NCI-H526 treated with DMSO at 0.1 percent for 48 hours (cell line): ENCODE results near the gene PLXNA2.

Experiments
- DNase-seq: peaks from one replicate; lab custom pipeline; 2025; lab: John Stamatoyannopoulos, UW

Gene PLXNA2

DNA sequence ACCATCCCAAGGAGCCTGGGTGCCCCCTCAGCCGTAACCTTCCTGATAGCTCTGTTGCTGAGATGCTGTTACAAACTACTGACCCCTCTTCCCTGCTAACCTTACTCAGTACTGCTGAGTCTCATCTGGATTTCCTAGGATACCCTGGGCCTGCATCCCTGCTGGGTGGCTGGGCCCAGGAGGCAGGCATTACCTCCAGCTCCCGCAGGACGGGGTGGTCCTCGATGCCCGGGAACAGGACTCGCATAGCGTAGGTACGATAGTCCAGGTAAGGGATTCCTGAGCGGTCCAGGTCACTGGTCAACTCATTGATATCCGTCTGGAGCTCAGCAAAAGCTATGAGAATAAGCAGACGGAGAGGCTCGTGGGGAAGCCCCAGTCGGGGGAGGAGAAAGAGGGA lies 201.3 kb downstream of the PLXNA2 start:
- no peak for DNase-seq

DNA sequence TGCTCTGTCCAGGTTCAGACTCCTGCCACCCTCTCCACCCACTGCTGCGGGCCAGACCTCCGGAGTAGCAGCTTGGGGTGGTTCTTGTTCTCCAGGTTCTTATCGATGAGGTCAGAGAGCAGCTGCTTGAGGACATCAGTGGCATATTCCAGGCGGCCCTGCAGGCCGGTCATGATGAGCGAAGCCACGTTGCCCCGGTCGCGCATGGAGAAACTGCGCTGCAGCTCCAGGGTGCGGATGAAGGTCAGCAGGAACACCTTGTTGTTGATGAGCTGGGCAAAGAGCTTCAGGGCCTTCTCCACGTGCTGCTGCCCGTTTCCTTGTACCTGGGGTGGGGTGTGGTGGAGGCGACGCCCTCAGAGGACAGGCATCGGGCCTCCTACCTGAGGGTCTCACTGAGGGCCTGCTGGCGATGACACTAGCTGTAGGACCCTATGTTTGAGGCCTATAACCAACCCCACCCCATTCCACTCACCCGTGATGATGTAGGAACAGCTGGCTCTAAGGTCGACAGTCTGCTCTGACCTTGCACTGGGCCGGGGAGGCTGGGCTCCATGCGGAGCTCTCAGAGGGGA lies 202.1 kb downstream of the PLXNA2 start:
- no peak for DNase-seq

DNA sequence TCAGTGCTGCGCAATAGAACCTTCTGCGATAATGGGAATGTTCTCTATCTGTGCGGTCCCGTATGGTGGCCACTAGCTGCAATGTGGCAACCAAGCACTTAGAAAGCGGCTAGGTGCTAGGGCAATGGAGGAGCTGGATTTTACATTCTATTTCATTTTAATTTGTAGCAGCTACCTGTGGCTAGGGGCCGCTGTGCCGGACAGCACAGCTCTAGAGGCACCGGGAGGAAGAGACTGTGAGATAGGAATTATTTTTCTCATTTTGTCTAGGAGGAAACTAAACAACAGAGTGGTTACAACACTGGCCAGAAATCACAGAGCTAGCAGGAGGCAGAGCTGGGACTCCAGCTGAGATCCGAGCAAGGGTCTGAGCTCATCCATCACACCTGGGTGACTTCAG lies 202.7 kb downstream of the PLXNA2 start:
- no peak for DNase-seq

DNA sequence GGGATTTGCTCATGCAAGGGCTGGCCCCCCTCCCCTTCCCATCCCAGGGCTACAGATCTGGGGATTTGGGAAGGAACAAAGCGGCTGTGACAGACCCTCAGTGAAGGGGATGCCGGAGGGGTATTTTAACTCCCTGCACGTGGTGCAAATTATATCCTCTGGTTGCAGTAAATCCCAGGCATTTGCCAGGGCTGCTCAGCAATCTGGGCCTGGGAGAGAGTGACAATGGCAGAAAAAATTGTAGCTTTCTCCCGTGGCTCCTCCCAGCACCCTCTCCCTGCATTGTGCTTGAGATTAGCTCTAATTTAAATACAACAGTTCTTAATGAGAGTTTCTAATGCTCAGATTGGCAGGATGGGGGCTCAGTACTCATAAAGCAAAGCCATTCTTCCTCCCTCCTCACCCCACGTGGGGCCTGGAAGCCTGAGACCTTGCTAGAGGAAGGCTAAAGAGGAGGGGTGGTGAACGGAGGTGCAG lies 203.3 kb downstream of the PLXNA2 start:
- no peak for DNase-seq

DNA sequence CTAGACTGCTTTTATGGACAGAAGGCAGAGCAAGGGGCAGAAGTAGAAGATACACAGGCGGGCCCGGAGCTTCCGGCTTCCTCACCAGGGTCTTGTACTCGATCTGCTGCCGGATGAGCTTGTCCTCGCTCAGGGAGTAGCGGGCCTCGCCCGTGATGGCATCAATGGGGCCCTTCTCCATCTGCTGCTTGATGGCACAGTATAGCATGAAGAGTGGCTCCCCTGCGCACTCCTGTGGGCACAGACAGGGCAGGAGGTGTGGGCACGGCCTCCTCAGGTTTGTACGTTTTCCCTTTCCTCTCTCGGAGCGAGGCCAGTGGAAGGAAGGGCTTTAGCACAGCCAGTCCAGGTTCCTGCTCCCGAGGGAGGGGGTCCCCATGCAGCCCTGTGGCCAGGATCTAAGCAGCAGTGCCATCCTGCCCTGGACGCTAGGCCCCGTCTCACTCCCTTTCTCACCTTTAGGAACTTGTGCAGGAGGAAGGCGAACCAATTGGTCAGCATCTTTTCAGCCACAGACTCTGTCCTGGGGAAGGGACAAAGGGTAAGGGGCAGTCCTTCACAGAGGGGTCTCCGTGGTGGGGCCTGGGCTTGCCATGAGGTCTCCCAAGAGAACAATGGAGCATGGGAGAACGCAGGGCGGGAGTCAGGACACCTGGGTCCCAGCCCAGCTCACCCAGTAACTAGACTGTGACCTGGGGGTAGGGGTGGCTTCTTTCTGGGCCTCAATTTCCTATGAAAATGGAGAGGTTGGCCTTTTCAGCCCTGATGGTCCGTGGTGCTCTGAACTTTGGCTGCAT lies 204.4 kb downstream of the PLXNA2 start:
- no peak for DNase-seq

DNA sequence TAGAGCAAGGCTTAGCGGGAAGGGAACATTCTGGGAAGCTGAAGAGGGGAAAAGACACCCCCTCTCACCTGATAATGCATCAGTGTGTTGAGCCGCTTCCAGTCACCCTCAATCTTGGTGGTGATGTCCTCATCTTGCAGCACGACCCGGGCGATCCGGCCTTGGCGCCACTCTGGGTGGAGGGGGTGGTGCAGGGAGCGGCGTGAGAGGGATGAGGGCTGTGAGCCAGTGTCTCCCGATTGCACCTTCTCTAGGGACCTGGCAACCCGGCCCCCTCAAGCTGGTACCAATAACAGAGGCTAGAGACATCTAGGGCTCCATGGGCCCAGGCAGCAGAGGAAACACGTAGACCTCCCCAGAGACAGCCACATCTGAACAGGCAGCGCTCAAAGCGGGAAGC lies 205.9 kb downstream of the PLXNA2 start:
- no peak for DNase-seq

DNA sequence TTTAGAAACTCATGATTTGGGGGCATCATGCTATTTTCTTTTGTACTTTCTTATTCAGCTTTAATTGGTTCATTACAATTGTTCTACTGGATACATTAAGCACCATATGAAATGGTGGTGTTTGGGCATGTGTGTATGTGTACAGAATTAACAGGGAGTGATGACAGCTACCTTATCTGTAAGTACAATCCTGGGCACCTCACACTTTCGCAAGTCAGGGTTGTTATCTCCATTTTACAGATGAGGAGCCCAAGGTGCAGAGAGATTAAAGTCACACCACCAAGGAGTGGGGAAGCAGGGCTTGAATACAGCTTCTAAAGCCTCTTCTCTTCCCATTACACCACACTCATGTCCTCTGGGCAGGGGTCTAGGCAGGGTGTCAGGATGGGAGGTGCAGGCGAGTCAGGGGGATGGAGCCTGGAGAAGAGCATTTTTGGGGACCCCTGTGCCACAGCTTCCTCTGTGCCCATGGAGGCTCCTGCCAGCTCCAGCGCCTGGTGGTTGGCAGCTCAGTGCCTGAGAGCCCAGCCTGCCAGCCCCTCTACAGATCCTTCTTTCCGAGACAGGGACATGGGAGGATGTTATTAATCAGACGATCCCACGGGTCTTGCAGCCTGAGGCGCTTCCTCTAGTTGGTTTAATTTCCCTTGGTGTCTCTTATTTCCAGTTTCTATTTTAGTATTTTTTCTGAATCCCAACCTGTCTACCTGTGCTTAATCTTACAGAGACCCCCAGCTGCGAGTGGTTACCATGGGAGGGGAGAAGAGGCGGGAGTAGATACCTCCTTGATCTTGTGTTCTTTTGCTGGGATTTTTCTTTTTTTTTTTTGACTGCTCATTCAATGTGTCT lies 207.0 kb downstream of the PLXNA2 start:
- DNase-seq, result no peak

DNA sequence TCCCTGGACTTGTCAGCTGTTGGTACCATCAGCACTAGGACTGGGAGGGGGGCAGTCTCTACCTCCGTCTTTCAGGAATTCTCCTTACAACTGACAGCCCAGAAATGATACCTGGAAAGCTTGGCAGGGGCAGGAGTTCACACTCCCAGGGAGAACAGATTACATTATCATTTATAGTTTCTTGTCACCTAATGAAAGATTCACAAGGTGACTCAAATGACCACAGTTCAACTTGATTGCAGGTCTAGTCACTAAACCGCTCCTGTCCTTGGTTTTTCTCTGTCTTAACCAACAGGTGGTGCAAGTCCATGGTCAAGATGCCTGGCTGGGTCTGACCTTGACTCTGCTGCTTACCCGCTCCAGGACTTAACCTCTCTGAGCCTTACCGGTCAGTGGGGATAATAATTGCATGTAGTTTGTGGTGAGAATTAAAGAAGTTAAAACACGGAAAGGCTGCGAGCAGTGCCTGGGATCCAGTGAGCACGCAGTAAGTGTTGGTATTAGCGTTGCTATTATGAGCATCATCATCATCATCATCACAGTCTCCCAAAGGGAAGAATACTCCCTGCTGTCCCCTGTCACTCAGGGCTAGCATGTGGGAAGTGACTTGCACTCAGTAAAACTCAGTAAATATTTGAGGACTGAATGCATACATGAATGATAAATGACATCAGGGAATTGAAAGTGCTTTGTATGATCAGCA lies 207.9 kb downstream of the PLXNA2 start:
- no peak for DNase-seq

DNA sequence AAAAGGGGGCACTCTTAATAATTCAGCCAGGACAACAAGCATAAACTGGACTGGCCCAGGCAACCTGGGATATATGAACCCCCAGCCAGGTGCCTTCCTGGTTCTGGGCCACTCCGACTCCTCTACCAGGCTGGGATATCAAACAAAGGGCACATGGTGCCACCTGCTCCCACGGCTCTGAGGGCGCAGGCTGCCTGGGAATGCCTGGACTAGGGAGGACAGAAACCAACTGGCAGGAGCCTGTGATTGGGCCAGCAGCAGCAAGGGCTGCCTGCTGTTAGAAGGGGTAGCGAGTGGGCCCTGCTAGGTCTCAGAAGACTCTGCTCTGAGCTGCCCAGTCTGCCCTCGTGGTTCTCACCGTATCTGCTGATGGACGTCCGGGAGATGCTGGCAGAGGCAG lies 210.0 kb downstream of the PLXNA2 start:
- DNase-seq, result no peak

DNA sequence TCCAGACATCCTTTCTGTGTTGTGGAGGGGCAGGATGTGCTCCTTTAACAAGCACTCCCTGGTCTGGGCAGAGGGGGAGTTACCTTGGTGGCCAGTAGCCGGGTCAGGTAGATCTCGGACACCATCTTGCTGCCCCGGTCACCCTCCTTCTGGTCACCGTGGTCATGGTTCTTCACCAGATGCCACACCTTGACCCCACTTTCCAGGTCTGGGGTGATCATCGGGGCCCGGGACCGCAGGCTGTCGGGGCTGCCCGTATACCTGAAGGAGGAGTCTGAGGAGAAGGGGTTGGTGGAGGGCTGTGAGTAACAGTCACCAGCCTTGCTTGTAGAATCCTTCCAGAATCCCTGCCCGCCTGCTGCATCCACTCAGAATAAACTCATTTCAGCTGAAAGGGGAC lies 210.9 kb downstream of the PLXNA2 start:
- DNase-seq, result no peak

DNA sequence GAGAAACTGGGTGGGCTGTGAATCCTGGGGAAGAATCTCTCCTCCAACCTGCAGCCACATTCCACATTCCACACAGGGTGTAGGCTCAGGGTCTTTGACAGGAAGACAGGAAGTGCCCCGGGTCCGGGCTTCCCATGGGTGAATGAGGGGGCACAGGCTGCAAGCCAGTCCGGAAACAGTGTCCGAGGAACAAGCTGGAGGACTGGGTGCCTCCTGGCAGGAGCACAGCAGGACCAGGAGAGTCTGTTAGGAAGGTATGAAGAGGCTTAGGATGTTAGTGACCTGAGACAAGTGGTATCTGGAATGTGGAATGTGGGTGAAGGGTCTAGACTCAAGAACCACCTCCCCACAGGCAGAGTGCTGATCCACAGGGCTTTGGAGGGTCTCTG lies 212.3 kb downstream of the PLXNA2 start:
- no peak for DNase-seq

DNA sequence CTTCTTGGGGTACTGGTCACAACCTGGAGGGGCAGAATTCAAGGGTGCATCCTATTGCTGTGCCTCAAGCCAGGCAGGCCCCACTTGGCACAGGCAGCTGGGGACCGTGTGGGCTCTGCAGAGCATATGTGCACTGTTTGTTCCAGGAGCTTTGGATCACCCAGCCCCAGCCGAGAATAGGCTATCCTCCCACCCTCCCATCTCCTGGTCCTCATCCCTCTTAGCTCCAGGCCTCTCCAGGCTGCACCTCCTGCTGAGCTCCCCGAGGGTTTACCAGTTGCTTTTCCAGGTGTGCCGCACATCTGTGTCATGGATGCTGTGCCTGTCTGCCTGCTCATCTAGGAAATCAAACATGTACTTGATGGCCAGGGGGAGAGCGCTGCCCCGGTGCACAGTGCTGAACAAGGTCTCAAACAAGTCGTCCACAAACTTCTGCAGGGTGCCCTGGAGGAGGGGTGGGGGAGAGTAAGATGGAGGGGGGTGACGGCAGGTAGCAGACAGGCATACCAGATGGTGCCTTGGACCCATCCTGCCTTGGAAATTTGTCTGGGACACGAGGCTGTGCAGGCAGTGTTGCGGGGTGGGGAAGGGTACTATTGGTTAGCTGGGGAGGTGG lies 212.8 kb downstream of the PLXNA2 start:
- DNase-seq, result no peak

DNA sequence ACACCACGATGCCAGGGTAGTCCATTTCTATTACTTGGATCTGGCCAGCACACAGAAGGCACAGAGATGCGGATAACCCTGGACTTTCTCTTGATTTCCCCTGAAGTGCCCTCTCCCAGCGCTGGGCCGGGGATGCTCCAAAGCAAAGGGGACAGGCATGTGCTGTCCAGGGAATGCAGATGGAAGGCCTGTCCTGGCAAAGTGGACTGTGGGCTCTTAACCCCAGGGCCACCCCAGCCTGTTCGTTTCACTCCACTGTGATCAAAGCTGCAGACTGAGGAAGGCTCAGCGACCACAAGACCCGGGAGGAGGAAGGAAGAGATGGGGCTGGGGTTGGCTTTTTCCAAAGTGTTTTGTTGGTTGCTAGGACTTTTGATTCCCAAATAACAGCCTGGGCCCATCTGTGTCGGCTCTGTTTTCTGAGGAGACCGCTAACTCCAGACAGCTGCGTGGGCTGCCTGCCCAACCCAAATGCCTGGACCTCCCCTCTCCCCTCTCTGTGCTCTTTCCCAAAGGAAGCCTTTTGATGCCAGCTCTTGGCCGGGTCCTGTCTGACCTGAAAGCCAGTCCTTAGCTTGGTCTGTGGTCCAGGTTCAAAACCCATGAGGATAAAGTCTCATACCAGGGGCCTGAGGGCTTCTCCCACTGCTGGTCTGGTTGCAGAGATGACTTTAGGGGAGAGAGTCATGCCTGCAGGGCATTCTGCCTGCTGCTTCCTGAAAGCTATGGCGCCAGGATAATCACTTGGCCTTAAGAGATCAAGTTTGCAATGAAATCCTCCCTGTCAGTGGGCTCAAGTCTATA lies 213.7 kb downstream of the PLXNA2 start:
- no peak for DNase-seq

DNA sequence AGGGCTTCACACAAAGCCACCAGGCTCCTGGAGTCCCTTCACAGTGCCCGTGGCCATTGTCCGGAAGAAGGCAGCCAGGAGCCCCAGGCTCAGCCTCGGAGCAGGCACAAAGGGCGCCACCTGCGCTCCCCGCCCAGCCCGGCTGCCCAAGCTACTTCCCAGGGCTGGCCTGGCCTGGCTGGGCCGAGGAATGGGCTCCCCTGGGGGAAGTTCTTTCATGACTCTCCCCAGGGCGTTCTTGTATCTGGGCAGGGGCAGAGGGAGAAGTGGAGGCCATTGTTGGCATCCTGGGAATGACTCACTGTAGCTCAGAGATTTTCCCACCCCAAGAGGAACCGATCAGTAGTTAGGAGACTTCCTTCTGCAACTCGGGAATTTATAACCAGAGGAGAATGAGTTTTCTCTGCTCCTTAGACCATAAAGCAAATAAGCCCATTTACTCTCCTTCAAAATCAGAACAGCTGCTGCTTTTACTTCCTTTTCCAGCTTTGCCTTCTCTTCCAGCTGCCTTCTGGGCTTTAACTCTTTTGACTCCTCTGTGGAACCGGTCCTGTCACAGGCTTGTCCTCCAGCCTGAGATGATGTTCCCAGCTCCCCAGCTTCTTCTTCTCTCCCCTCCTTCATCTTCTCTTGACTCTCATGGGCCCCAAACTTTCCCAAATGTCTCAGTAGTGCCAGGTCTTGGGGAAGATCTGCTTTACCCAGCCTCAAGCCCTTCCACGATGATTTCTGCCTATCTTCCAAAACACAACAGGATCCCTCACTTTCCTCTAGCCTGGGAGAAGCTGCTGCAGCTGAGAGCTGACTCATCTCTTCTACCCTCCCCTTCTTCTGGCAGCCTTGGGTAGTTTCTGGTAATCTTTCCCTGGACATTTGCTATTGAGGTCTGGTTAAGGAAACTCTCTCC lies 214.6 kb downstream of the PLXNA2 start:
- no peak for DNase-seq

DNA sequence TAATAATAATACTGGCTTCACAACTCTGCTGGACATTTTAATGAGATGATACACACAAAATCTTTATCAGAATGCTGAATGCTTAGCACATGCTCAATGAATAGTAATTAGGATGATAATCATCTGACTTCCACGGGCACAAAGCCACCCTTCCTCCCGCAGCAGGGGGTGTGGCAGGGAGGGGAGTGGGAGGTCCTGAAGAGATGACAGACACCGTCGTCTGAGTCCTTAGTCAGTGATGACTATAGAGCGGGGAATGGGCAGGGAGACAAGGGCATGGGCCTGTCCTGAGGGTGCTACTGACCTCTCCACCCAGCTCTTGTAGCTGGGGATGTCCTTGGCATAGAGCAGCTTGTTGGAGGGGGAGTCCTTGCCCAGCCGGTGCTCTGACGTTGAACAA lies 215.7 kb downstream of the PLXNA2 start:
- DNase-seq, result no peak

DNA sequence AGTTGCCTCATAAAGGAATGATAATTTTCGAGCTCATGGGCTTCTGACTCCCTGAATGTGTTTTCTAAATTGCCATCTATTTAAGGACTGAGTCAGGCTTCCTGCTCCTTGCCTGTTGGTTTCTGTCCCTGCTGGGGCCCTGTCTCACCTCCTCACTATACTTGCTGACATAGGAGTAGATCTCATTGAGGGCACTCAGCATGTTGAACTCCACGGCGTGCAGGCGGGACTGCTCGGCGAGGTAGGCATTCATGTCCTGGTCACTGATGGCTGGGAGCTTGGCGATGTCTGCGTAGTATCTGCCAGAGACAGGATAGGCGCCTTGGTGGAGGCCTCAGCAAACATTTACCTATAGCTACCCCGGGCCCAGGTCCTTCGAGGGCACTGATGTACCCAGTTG lies 216.3 kb downstream of the PLXNA2 start:
- DNase-seq, result no peak

DNA sequence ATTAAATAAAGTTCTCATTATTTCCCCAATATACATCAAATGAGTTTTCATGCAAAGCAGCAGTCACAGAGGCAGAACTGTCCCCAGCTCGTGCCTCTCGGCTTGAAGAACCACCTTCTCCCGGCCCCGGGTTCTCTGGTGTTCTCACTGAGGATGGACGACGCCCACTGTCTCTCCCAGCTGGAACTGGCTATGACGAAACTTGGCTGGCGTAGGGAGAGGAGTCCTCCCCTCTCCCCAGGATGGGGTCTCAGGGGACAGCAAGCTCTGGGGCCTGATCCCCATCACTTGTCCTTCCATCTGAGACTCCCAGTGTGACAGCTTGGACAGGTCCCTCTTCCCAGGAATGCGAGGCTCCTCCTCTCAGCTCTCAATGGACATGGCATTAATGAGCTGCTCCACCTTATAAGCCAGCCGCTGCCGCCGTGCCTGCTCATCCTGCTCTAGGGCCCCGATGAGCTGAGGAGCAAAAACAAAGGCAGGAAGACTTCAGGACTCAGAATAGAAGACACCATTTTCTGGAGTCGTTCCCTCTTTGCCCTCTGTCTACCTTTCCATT lies 217.2 kb downstream of the PLXNA2 start:
- no peak for DNase-seq

DNA sequence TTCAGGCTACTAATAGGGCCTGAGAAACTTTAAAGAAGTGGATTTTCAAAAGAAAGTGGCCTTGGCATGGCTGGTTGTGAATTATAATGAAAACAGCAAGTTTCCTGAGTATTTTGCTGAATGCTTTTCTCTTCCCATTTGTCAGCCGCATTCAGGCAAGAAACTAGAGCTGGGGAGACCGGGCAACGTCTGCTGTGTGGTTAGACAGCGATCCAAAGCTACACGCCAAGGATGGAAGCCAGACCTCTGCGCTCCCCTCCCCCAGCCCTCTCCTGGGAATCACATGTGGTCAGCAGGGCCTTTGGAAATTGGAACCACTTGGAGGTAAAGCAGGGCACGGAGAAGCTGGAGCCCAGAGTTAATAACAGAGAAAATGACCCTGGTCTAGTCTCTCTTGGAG lies 219.2 kb downstream of the PLXNA2 start:
- no peak for DNase-seq

DNA sequence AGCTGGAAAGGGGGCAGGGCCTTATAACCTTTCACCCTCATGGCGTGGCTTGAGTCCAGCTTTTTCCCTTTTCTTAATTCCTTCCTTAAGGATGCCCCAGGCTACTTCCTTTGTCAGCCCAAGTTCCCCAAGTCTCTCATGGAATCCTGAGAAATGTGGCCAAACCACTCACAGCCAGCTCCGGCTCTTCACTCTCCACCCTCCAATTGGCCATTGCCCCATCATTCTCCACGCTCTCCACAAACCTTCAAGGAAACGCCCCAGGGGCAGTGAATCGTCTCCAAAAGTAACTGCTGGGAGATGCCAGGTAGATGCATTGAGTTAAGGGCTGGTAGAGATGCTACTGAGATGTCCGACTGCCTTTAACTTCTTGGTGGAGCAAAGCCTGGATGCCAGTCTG lies 219.8 kb downstream of the PLXNA2 start:
- no peak for DNase-seq

DNA sequence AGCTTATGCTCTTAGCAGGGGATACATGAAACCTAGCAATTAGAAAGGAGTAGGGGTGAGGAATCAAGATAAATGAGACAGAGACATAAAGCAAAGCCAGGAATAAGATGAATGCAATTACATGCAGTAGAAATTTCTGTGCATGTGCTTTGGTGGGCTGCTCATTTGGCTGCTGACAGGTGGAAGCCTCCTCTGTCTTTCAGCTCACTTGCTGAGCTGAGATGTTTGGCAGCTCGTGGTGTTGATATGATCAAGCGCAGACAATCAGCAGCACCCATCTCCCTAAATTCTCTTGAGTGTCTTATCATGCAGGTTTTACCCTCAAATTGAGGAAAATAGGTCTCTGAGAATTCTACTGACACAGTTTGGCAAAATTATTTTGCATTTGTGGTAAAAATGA lies 224.9 kb downstream of the PLXNA2 start:
- DNase-seq, result no peak
